NB4 (cell line): ENCODE measurements around the gene FAM53B.

Source experiments
- DNase-seq: peaks from one replicate; pipeline ENCODE4 v3.0.0; 2010; ENCODE audit warnings: low read depth
- H3K4me3 ChIP-seq: one replicate; pipeline ENCODE4 v1.5.1; 2011; ENCODE audit warnings: mild to moderate bottlenecking, low read depth, low read length, moderate library complexity
- CTCF ChIP-seq: IDR thresholded peaks from one replicate; pipeline ENCODE4 v1.5.1; 2012; ENCODE audit warnings: low read depth, low read length
- MAX ChIP-seq: IDR thresholded peaks from 2 replicates; pipeline ENCODE4 v1.6.1; 2011; ENCODE audit warnings: low read depth, low read length
- MYC ChIP-seq: IDR thresholded peaks from 2 replicates; pipeline ENCODE4 v1.6.1; 2011; ENCODE audit warnings: low read depth, low read length
- POLR2A ChIP-seq: IDR thresholded peaks from 2 replicates; pipeline ENCODE4 v1.6.1; 2011; ENCODE audit warnings: mild to moderate bottlenecking; ENCODE audit not compliant: insufficient read length; ENCODE audit errors: extremely low read depth

Gene FAM53B

GRCh38 chr10:124632064-124632531, 112.1 kb downstream of the FAM53B start:
- TF ChIP-seq MAX = 0 out of 2 replicates have a peak, but pooled peaks have one; percentile 16
- TF ChIP-seq CTCF = peak; percentile 40
- TF ChIP-seq POLR2A = no peak
- no peak for TF ChIP-seq MYC
- peak; percentile 61 for DNase-seq
- H3K4me3 ChIP-seq = no peak overlapping the region

GRCh38 chr10:124630551-124630950, 113.6 kb downstream of the FAM53B start:
- no peak overlapping the region for H3K4me3 ChIP-seq
- TF ChIP-seq CTCF (no peak), POLR2A (no peak), MYC (no peak), MAX (no peak)
- no peak for DNase-seq

- DNase-seq = no peak
- no peak overlapping the region for H3K4me3 ChIP-seq
- TF ChIP-seq POLR2A (no peak), CTCF (no peak), MYC (no peak), MAX (no peak)
Observed at GRCh38 chr10:124629842-124630241, 114.3 kb downstream of the FAM53B start.

- no peak for TF ChIP-seq MYC
- TF ChIP-seq POLR2A = no peak
- TF ChIP-seq CTCF = no peak
- TF ChIP-seq MAX = no peak
- no peak overlapping the region for H3K4me3 ChIP-seq
- DNase-seq = no peak
Observed at GRCh38 chr10:124629415-124629814, 114.8 kb downstream of the FAM53B start.

GRCh38 chr10:124628676-124629021, 115.5 kb downstream of the FAM53B start:
- H3K4me3 ChIP-seq = no peak overlapping the region
- no peak for DNase-seq
- no peak for TF ChIP-seq POLR2A
- TF ChIP-seq MAX = no peak
- TF ChIP-seq MYC = no peak
- no peak for TF ChIP-seq CTCF

GRCh38 chr10:124627866-124628675, 116.1 kb downstream of the FAM53B start:
- no peak for TF ChIP-seq MAX
- H3K4me3 ChIP-seq = no peak overlapping the region
- DNase-seq = no peak
